ENCODE data around the gene PSENEN.

Gene PSENEN

DNA sequence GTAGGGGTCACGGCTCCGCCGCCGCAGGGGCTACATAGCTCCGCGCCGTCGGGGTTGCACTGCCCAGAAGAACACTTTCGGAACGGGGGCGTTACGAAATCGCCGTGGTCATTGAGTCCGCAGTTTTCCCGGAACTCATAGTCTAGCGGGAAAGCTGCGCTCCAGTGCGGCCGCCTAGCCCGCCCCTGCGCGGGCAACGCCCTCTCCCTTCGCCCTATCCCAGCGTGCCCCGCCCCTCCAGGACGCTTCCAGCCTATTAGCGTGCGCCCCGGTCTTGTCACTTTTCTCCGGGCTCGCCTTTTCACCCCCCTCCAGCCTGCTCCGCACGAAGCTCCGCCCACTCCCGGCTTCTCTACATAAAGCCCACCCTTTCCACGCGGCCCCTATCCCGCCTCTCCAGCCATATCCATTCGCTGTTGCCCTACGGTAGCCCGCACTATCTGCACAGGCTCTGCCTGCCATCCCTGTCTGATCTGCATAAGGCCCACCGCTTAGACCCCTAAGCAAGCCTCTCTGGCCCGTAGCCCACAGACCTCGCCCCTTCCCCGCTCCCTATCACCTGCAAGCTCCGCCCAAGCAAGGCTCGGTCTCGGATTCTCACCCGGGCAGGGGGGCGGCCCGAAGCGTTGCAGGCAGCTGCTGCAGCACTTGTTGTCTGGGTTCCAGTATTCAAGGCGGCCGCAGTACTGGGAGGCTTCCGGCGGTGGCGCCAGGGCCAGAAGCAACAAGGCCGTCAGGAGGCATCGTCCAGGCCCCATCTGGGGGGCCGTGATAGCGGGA is 4.8 kb upstream of the PSENEN start:
- Histone ChIP-seq H3F3A (ENCODE audit: low read depth) (no peaks in the 10 kb centered on the region), H3K9me3 (ENCODE audit: insufficient read depth, low read depth, low read length) (no peaks in the 10 kb centered on the region), H3K4me2 (ENCODE audit: low read depth, low read length, poor library complexity, severe bottlenecking) (peak overlapping the region; percentile 74), H3K9ac (ENCODE audit: low read depth, low read length, poor library complexity, severe bottlenecking) (peak overlapping the region; percentile 55), H2AFZ (ENCODE audit: low read length) (peak overlapping the region; percentile 96), H4K20me1 (ENCODE audit: insufficient read depth, low read length, poor library complexity, severe bottlenecking) (no peaks in the 10 kb centered on the region), H3K79me2 (ENCODE audit: insufficient read depth, low read length) (no peaks in the 10 kb centered on the region; the same call in 1 of the 2 replicates), H3K36me3 (ENCODE audit: insufficient read depth, low read length) (peaks cover 23% of the 10 kb centered on the region; the same call in 1 of the 2 replicates), H3K27me3 (ENCODE audit: insufficient read depth, low read length, poor library complexity, severe bottlenecking) (no peaks in the 10 kb centered on the region), H3K4me3 (ENCODE audit: low read length, poor library complexity, severe bottlenecking) (peak overlapping the region; percentile 79), H3K9me2 (replicated peaks; ENCODE audit: low read depth, low read length) (no peaks in the 10 kb centered on the region), H3K4me1 (ENCODE audit: insufficient read depth, low read length, poor library complexity, severe bottlenecking) (peaks cover 7% of the 10 kb centered on the region)
- TF ChIP-seq, protein P1, sequence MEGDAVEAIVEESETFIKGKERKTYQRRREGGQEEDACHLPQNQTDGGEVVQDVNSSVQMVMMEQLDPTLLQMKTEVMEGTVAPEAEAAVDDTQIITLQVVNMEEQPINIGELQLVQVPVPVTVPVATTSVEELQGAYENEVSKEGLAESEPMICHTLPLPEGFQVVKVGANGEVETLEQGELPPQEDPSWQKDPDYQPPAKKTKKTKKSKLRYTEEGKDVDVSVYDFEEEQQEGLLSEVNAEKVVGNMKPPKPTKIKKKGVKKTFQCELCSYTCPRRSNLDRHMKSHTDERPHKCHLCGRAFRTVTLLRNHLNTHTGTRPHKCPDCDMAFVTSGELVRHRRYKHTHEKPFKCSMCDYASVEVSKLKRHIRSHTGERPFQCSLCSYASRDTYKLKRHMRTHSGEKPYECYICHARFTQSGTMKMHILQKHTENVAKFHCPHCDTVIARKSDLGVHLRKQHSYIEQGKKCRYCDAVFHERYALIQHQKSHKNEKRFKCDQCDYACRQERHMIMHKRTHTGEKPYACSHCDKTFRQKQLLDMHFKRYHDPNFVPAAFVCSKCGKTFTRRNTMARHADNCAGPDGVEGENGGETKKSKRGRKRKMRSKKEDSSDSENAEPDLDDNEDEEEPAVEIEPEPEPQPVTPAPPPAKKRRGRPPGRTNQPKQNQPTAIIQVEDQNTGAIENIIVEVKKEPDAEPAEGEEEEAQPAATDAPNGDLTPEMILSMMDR (conservative IDR thresholded peaks at IDR 0.05; ENCODE audit: low read length): peak; percentile 52
- no peak for TF ChIP-seq EZH2phosphoT487 (IDR thresholded peaks at IDR 0.05; ENCODE audit: borderline replicate concordance)

DNA sequence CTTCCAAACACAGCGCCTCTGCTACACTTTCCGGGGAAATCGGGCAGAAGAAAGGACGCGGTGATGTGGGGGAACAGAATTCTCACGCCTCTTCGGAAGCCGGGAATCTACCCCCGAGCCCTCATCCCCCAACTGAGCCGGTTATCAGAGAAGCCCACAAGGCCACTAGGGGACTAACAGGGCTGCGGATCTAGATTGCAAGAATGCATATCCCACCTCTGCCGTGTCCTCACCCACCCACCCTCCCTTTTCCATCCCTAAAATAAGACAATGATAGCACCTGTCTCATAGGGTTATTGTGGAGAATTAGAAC is 4.3 kb upstream of the PSENEN start:
- Histone ChIP-seq H3K9me2 (replicated peaks; ENCODE audit: low read depth, low read length) (no peaks in the 10 kb centered on the region), H3K4me3 (ENCODE audit: low read length, poor library complexity, severe bottlenecking) (peak overlapping the region; percentile 79), H3K27me3 (ENCODE audit: insufficient read depth, low read length, poor library complexity, severe bottlenecking) (no peaks in the 10 kb centered on the region), H3K9me3 (ENCODE audit: insufficient read depth, low read depth, low read length) (no peaks in the 10 kb centered on the region), H3K4me1 (ENCODE audit: insufficient read depth, low read length, poor library complexity, severe bottlenecking) (peaks cover 13% of the 10 kb centered on the region), H3K79me2 (ENCODE audit: insufficient read depth, low read length) (peaks cover 5% of the 10 kb centered on the region), H3F3A (ENCODE audit: low read depth) (no peaks in the 10 kb centered on the region), H3K9ac (ENCODE audit: low read depth, low read length, poor library complexity, severe bottlenecking) (peak overlapping the region; percentile 55), H2AFZ (ENCODE audit: low read length) (peak overlapping the region; percentile 96), H3K36me3 (ENCODE audit: insufficient read depth, low read length) (peaks cover 23% of the 10 kb centered on the region; the same call in 1 of the 2 replicates), H4K20me1 (ENCODE audit: insufficient read depth, low read length, poor library complexity, severe bottlenecking) (no peaks in the 10 kb centered on the region), H3K4me2 (ENCODE audit: low read depth, low read length, poor library complexity, severe bottlenecking) (peak overlapping the region; percentile 74)
- TF ChIP-seq, protein P1 (conservative IDR thresholded peaks at IDR 0.05; ENCODE audit: low read length): 0 out of 2 replicates have a peak, but pooled peaks have one; percentile 27
- TF ChIP-seq EZH2phosphoT487 (IDR thresholded peaks at IDR 0.05; ENCODE audit: borderline replicate concordance): no peak

DNA sequence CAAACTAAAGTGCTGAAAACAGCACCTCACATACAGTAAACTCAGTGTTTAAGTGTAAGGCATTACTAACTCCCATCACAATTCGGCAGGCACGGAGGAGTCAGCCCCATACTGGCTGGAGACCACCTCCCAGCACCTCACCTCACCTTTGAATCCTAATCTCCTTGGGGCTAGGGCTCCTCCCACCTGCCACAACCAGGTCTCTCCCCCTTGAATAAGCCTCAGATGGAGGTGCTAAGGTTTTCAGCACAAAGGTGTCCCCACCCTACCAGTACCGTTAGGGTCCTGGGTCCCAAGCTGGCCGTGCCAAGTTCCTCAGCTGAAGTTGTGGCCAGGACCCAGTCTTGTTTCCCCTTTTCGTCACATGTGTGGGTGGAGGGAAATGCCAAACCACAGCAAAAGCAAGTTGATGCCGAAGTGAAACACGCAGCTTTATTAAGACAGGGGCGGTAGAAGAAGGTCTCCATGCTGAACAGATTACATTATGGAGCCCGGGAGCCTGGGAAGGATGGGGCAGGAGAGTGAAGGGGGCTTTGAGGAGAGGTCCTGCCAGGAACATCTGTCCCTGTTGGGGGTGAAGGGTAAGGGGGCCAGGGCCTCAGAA is 3.2 kb upstream of the PSENEN start, which contains the start of gene IGFLR1:
IGFLR1 (minus strand) TSS at position 332 of the 604 bp plus-strand sequence. CDS start 1,272 bp downstream, outside the sequence.
- peak within 1 kb of the TSS; percentile 79 for H3K4me3 ChIP-seq (ENCODE audit: low read length, poor library complexity, severe bottlenecking)
- no peaks in the 10 kb centered on the region for H4K20me1 ChIP-seq (ENCODE audit: insufficient read depth, low read length, poor library complexity, severe bottlenecking)
- no peaks in the 10 kb centered on the region for H3K9me3 ChIP-seq (ENCODE audit: insufficient read depth, low read depth, low read length)
- no peaks in the 10 kb centered on the region for H3K27me3 ChIP-seq (ENCODE audit: insufficient read depth, low read length, poor library complexity, severe bottlenecking)
- peaks cover 18% of the 10 kb centered on the region; the same call in 1 of the 2 replicates for H3K36me3 ChIP-seq (ENCODE audit: insufficient read depth, low read length)
- peaks cover 8% of the 10 kb centered on the region for H3K79me2 ChIP-seq (ENCODE audit: insufficient read depth, low read length)
- no peaks in the 10 kb centered on the region for H3F3A ChIP-seq (ENCODE audit: low read depth)
- TF ChIP-seq EZH2phosphoT487 (IDR thresholded peaks at IDR 0.05; ENCODE audit: borderline replicate concordance): no peak
- TF ChIP-seq, protein P1 (conservative IDR thresholded peaks at IDR 0.05; ENCODE audit: low read length): no peak
- peak within 1 kb of the TSS; percentile 55 for H3K9ac ChIP-seq (ENCODE audit: low read depth, low read length, poor library complexity, severe bottlenecking)
- H3K4me1 ChIP-seq (ENCODE audit: insufficient read depth, low read length, poor library complexity, severe bottlenecking): peaks cover 18% of the 10 kb centered on the region
- H3K4me2 ChIP-seq (ENCODE audit: low read depth, low read length, poor library complexity, severe bottlenecking): peak within 1 kb of the TSS; percentile 74
- H3K9me2 ChIP-seq (replicated peaks; ENCODE audit: low read depth, low read length): no peaks in the 10 kb centered on the region
- no peak within 1 kb of the TSS for H2AFZ ChIP-seq (ENCODE audit: low read length)

All from Loucy (cell line).